ENCODE results near the gene DUSP22.
A peak's percentile ranks its signal among the peaks of the same experiment; 100 is the strongest.
"Not testable (repeated sequence)": the region's sequence is repeated elsewhere in the genome, so short reads cannot be mapped to it uniquely, and the experiment has no call there.

DUSP22 gene, protein sequence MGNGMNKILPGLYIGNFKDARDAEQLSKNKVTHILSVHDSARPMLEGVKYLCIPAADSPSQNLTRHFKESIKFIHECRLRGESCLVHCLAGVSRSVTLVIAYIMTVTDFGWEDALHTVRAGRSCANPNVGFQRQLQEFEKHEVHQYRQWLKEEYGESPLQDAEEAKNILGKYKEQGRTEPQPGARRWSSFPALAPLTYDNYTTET

DNA sequence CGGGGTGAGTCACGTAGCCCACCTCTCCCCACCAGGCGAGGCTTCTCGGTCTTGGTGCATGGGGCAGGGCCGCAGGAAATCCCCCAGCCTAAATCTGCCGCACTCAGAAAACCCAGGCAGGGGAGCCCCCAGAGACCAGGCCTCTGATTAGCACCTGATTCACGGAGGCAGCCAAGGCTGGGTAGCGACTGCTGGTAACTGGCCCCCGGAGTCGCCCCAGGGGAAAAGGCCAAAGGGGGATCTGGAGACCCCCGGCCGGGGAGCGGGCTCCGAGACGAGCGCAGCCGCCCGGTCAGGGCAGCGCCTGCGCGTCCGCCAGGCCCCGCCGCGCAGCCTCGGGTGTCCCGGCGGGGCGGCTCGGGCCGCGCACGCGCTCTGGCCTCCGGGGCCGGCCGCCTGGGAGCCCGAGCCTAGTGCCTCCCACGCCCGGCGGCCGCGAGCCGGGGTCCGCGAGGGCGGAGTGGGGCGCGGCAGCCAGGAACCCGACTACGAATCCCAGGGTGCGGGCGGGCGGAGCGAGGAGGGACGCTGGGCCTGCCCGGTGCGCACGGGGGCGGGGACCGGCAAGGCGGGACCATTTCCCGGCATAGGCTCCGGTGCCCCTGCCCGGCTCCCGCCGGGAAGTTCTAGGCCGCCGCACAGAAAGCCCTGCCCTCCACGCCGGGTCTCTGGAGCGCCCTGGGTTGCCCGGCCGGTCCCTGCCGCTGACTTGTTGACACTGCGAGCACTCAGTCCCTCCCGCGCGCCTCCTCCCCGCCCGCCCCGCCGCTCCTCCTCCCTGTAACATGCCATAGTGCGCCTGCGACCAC, at the start of gene DUSP22:
DUSP22 (plus strand) TSS at position 791 of the 809 bp plus-strand sequence. CDS start 53 bp downstream, outside the sequence.
- DNase-seq (ENCODE audit: low read depth) = peak; percentile 70

DNA sequence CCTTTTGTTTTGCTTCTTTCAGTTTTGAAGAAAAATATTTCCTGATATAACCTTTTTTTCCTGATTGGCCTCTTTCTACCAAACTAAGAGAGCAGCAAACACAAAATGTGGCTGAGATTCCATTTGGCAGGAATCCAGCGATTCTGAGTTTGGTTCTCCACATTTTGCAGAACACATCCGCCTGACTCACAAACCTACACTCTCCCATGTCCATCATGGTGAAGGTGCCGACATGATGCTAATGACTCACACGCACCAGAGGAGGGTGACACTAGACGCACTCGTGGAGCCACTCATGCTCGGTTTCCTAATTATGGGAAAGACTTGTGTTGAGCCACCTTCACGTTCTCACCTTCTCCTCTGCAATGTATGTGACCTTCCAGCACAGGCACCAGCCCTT, 45.9 kb upstream of the DUSP22 start:
- DNase-seq (ENCODE audit: low read depth) = no peak

DNA sequence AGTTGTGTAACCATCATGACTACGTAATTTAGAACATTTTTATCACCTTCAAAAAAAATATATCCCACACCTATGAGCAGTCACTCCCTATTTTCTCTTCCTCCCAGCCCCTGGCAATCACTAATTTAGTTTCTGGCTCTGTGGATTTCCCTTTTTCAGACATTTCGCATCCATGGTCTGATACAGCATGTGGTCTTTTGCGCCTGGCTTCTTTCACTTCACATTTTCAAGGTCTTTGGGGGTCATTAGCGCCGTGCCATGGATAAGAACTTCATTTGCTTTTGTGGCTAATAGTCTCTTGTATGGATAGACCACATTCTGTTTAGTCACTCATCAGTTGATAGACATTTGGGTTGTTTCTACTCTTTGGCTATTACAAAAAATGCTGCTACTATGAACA, 44.9 kb upstream of the DUSP22 start:
- no peak for DNase-seq (ENCODE audit: low read depth)

DNA sequence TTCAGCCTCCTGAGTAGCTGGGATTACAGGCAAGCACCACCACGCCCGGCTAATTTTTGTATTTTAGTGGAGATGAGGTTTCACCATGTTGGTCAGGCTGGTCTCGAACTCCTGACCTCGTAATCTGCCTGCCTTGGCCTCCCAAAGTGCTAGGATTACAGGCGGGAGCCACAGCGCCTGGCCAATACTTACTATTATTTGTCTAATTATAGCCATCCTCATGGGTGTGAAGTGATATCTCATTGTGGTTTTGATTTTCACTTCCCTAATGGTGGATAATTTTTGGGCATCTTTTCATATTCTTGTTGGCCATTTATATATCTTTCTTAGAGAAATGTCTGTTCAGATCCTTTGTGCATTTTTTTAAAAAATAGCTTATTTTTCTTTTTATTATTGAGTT, 44.2 kb upstream of the DUSP22 start:
- DNase-seq (ENCODE audit: low read depth) = not testable (repeated sequence)

DNA sequence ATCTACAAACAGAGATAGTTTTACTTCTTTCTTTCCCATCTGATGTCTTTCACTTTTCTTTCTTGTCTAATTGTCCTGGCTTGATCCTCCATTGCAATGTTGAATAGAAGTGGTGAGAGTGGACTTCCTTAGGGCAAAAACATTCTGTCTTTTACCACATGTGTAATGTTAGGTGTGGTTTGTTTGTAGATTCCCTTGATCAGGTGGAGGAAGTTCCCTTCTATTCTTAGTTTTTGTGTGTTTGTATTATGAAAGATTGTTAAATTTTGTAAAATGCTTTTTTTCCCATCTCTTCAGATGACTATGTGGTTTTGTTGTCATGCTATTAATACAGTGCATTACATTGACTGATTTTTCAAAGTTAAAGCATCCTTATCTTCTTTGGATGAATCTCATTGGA, 41.6 kb upstream of the DUSP22 start:
- no peak for DNase-seq (ENCODE audit: low read depth)

DNA sequence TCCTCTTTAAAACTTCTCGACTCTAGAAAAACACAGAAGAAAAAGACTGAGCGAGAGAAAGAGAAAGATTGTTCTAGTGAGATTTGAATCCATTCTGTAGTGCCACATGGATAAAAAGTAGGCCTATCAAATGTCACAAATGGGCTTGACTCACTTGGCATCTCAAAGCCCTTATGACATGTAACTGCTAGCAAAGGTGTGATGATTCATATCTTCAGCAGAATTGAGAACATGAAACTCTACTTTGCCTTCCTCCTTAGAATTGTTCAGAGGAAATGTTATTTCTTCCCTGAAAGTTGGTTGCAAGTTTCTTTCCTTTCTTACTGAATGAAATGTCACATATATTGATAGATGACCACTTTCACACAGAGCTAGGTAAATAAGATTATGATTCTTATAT, 40.4 kb upstream of the DUSP22 start:
- DNase-seq (ENCODE audit: low read depth) = no peak

DNA sequence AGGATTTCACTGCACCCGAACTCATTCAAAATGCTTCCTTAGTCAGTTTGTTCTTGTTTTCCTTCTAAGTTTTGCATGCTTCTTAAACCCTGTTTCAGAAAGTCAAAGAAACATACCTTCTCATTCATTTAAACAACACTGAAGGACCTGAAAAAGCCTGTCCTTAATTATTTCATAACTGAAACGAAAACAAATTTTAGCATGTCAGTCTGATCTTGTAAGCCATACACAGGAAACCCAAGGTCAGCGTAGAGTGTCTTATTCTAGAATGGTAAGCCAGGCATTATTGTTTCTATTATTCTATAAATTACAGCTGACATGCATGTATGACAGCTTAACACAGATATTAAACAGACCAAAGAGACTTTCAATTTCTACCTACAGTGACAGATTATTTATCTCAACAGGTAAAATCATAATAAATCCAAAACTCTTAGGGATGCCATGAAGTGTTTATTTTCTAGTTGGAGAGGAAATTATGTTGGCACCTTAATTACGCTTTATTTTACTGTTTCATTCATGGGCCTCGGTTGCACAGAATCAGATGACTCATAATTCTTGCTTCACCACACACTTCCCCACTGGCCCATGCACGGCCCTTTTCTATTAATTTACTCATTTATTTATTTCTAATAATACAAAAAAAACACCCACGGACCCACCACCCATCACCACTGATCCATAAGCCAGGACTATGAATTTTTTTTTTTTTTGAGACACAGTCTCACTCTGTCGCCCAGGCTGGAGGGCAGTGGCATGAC, 39.3 kb upstream of the DUSP22 start:
- DNase-seq (ENCODE audit: low read depth) = no peak

DNA sequence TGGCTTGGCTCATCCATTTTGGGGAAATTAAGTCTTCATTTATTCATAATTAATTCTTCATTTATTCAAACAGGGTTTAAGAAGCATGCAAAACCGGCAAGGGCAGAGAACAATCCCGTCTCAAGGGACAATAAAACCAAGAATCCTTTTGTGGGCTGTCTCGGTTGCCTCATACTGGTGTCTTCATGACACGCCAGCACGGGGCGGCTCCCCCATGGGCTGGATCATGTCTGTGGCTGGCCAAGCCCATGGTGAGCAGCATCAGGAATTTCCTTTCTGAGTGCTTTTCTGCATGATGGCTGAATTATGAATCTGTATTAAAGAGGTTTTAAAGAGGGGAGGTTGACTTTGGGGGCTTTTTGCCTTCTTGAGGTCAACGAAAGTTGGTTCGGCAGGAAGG, 38.3 kb upstream of the DUSP22 start:
- DNase-seq (ENCODE audit: low read depth) = no peak

DNA sequence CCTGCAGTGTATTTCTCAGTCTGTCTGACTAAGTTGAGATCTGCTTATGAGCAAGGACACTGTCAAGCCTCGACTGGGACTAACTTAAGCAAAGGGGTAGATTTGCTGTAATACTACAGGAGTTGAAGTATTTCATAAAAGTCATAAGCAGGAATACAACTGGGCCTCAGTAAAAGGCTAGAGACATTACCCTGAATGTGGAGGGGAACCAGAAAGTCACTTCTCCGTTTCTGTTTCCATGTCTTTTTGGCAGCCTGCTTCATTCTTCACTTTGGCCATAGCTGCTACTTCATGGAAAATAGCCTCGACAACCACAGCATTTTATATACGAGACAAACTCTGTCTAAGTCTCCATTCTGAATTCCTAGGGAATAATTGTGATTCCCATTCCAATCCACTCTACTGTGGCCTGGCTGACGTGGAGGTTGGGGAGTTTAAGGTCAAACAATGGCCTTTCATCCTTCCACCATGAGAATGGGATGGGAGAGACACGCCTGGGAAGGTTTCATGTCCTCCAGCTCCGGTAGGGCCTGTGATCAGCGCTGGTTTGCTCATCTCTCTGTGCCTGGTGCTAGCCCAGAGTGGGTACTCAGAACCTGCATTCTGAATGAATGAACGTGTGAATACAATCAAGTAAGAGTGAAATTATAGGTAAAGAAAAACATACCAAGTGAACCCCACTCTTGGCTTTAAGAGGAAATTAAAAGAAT, 37.1 kb upstream of the DUSP22 start:
- no peak for DNase-seq (ENCODE audit: low read depth)

DNA sequence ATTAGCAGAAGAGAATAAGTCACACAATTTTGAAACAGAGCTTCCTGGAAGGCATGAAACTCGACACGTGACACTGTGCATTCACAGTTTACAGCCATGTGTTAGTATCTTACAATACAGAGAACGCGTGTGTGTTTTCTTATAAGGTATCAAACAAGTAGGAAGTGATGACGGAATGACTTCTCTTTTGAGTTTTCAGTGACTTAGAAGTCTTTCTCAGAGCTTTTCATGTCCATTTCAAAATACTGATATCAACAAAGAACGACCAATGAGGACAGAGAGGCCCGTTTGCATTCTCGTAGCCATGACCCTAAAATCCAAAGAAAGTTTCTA, 36.6 kb upstream of the DUSP22 start:
- DNase-seq (ENCODE audit: low read depth) = no peak

DNA sequence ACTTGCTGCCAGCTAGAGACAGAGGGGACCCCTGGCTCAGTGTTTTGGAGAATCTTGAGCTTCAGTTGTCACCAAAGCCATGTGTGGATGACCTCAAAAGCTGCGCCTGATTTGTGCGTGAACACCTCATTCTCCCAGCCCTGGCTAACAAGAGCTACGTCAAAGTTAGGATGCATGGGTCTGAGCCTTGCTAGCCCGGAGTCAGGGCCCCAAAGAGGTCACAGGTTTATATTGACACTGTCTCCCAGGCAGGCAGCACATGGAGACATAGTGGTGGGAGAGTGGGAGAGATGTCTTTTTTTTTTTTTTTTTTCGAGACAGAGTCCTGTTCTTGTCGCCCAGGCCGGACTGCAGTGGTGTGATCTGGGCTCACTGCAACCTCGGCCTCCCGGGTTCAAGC, 36.1 kb upstream of the DUSP22 start:
- DNase-seq (ENCODE audit: low read depth) = no peak

DNA sequence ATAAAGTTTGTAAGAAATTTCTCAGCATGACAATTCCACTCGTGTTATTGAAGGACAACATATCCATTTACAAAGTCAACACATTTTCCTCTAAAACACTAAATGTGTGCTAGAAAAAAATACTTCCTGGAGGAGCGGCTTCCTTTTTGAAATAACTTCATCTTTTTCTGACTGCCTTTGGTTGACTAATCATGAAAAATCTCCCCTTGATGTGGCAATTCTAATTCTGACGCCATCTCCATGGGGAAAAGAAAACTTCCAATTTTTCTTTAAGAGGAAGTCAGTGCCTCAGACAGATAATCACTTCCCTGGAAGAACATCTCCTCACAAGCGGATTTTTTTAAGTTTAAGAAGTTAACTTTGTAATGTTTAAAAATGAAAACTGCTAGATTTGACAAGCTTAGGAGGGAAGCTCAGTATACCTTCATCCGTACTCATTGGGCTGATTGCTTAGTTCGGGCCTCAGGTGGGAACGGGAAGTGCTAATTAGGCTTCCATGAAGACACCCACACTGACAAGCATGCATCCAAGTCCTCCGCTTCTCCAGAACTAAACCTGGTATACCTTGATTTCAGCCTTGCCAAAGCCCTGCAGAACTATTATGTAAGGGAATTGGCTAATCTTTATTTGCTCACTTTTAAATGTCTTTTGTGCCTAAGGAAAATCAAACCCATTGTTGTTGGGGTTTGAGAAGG, 35.1 kb upstream of the DUSP22 start:
- no peak for DNase-seq (ENCODE audit: low read depth)

DNA sequence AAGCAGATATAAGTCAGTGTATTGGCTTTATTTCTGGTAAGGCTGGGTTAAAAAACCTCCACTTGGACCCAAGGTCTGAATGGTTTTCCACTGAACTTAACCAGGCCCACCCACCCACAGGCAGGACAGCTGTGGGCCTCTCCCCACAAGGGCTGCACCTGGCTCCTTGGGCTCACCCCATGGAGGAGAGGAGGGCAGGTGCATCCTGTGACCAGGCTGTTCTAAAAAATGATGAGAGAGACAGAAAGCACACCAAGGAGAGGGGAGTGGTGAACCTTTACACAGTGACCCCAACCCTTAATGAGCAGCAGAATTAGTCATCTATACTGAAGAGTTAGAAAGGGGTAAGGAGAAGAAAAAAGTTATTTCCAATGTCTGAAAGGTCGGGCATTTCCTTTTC, 34.5 kb upstream of the DUSP22 start:
- no peak for DNase-seq (ENCODE audit: low read depth)

DNA sequence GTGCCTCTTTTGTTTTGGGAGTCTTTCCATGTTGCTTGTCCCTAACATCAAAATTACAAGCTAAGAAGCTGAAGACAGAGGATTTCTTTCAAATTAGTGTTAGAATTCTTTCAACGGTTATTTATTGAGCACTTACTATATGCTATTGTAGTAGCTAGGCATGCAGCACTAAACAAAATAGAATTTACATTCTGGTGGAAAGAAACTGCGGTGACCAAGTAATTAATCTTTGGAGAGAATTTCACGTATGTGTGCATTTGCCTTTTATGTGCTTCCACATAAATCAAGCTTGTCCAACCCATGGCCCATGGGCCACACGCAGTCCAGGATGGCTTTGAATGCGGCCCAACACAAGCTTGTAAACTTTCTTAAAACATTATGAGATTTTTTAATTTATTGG, 33.0 kb upstream of the DUSP22 start:
- DNase-seq (ENCODE audit: low read depth) = no peak

DNA sequence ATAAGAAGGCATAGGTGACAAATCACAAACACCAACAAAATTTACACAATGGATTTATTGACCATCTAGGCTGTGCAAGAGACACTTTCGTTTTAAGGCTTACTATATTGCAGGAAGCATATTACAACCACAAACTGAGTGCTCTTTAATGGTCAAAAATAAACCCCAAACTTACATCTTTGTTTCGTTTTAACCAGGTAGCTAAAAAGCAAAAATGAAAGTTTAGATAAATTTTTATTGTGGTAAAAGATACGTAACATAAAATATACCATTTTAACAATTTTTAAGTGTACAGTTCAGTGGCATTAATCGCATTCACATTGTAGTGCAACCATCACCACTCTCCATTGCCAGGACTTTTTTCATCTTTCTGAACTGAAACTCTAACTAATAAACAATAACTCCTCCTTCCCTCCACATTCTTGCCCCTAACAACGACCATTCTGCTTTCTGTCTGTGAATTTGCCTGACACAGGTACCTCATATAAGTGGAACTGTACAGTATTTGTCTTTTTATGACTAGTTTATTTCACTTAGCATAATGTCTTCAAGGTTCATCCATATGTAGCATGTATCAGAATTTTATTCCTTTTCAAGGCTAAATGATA, 32.3 kb upstream of the DUSP22 start:
- no peak for DNase-seq (ENCODE audit: low read depth)

DNA sequence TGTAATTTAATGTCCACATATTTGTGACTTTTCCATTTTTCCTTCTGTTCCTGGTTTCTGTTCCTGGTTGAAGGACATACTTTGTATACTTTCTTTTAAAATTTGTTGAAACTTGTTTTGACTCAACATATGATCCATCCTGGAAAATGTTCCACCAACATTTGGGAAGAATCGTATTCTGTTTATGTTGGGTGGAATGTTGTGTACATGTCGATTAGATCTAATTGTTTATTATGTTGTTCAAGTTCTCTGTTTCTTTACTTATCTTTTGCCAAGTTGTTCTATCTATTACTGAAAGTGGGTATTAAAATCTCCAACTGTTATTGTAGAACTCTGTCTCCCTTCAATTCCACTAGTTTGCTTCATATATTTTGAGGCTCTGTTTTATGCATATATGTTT, 27.7 kb upstream of the DUSP22 start:
- DNase-seq (ENCODE audit: low read depth) = no peak

DNA sequence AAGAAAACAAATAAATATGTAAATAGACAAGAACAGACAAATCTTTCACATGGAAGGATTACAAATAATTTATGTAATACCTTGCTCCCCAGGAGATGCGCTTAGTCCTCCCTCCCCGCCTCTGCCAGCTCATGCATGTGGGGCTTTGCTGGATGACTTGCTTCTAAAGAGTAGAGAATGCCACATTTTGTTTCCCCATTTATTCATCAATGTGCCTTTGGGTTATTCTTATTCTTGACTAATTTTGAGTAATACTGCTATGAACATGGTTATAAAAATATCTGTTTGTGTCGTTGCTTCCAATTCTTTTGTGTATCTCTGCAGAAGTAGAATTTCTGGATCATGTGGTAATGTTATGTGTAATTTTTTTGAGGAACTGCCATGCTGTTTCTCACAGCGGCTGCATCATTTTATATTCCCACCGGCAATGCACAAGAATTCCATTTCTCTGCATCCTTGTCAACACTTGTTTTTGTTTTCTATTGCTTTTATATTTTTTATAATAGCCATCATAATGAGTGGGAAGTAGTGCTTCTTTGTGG, 23.8 kb upstream of the DUSP22 start:
- DNase-seq (ENCODE audit: low read depth) = no peak

DNA sequence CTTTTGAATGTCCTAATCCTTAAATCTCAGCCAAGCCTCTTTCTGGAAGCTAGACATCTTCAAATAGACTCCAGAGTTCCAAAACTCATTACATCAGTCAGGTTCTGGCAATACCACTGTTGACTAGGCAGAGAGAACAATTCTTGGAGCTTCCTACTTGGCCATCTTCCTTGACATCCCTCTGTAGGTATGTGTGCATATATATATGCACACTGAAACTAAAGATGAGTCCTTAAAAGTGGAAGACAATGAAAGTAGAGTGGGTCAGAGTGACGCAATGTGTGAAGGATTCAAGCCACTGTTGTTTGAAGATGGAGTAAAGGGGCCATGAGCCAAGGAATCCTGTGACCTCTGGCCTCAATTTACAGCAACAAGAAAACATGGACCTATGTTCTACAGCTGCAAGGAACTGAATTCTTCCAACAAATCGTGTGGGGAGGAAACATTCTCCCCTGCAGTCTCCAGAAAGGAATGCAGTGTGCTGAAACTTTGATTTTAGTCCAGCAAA, 18.7 kb upstream of the DUSP22 start:
- DNase-seq (ENCODE audit: low read depth) = no peak

DNA sequence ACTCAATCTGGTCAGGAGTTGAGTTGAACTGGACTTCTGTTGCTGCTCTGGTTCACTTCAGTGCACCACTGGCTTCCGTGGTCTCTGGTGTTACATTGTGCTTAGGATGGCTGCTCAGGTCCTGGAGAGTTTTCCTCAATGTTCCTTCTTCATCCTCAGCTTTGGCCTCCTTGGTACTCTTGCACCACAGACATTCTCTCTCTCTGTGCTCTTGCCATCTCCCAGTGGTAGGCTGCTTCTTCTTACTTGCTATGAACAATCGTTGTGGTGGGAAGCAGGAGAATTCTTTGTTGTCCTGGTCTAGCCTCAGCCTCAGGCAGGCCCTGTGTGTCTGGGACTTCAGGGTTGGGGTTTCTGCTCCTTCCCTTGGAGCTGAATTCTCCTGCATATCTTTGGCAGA, 14.5 kb upstream of the DUSP22 start:
- no peak for DNase-seq (ENCODE audit: low read depth)

DNA sequence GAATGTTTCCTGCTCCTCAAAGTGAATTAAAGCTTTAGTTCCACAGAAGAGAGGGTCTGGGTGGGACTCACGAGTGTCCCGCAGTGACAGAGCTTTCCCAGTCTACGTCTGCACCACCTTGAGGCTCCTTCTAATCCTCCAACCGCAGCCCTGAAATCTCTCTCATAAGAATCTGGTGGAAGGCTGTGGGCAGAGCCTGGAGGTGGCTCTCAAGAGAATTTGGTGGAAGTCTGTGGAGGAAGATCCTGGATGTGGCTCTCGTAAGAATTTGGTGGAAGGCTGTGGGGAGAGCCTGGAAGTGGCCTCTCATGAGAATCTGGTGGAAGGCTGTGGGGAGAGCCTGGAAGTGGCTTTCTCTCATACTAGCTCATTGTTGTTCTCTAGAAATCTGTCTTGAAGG, 13.8 kb upstream of the DUSP22 start:
- no peak for DNase-seq (ENCODE audit: low read depth)

Data from activated T-cell treated with anti-CD3 and anti-CD28 coated beads for 1 hour (primary cell).